SK-MEL-5 (cell line): ENCODE results near the gene TNIP2. TPM values are rescaled to one million over a fixed set of nuclear protein-coding genes. Genes with fewer than 3 reads are reported as not detected.

Experiments
- DNase-seq: peaks from one replicate; pipeline ENCODE4 v3.0.0-alpha.2; 2016; ENCODE audit warnings: low read depth, low spot score
- in situ Hi-C: cut with HindIII; loops from 2 replicates; pipeline ENCODE4 v1.10.0; 2016; ENCODE audit warnings: low sequenced_read_pairs, high pct_unique_total_duplicates, low pct_unique_long_range_greater_than_20kb
- total RNA-seq: library from RNA; depleted of rRNA; stranded (reverse); fragments of >200 nt; shearing (Covaris generic); gene quantifications from 2 replicates; pipeline ENCODE4 v1.2.3, GENCODE V29; 2014; rRNA removed

The TNIP2 gene
- total RNA-seq, 1 experiment from 2014 or later, result 43.2 TPM

DNA sequence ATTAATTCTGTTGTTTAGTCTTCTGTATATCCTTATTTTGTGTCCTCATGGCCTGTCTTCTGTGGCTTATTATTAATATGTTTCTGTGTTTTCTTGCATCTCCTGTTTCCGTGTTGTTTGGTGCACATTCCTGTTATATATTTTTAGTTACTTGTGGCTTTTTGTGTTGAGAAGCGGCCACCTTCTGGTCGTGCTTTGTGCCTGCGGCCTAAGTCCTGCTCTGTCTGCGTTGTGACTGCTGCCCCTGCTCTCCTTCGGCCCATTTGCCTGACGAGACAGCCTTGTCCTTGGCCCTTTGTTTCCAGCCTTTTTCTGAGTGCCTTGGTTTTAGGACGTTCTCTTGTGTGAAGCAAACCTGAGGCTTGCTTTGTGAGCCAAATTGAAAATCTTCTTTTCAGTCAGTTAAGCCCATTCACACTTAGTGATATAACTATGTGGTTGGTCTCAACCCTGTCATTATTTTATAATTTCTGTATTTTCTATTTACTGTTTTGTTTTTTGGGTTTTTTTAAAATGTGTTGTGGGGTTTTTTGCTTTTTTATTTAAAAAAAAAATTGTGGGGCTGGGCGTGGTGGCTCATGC, 43.8 kb downstream of the TNIP2 start:
- DNase-seq, result peak; percentile 12
- in situ Hi-C loops, result no loop called here

DNA sequence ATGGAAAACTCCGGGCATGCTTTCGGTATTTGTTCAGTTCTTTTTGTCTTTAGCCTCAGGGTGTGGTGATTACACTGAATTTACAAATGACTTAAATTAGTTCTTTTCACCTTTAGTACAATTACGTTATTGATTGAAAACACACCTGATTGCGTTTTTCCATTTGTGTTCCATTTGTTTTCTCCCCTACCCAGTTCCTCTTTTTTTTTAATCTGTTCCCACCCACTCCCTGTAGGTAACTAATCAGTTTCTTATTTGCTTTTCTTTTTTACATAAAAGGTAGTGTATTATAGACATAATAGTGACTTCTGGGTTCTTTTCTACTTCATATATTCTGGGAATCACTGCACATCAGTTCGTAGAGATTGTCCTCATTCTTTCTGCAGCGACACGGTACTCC, 53.4 kb downstream of the TNIP2 start:
- in situ Hi-C loops, result no loop called here
- no peak for DNase-seq

DNA sequence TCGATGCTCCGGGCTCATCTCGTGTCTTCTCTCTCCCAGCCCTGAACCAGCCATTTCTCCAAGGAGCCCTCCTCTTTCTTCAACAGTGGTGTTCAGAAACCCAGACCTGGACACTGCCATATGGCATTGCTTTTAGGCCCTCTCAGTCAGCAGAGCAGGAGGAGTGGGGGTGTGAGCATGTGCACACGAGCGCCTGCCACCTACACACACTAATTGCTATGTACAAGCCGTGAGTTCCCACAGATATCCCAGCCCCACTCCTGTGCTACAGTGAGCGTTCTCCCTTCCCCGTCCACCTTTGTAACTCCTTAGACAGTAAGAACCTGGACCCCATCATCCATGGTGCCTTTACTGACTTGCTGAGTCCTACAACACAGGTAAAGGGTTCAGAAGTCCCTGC, 53.8 kb downstream of the TNIP2 start:
- DNase-seq, result no peak
- in situ Hi-C loops, result no loop called here

DNA sequence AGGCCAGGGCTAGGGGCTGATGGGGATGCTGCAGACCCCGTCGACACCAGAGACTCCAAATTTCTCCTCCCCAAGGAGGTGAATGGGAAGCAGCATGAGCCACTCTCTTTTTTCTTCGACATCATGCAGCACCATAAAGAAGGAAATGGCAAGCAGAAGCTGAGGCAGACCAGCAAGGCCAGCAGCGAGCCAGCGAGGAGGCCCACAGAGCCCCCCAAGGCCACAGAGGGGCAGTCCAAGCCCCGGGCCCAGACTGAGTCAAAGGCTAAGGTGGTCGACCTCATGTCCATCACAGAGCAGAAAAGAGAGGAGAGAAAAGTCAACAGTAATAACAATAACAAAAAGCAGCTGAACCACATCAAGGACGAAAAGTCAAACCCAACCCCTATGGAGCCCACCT, 56.1 kb downstream of the TNIP2 start:
- in situ Hi-C loops, result no loop called here
- DNase-seq, result no peak

DNA sequence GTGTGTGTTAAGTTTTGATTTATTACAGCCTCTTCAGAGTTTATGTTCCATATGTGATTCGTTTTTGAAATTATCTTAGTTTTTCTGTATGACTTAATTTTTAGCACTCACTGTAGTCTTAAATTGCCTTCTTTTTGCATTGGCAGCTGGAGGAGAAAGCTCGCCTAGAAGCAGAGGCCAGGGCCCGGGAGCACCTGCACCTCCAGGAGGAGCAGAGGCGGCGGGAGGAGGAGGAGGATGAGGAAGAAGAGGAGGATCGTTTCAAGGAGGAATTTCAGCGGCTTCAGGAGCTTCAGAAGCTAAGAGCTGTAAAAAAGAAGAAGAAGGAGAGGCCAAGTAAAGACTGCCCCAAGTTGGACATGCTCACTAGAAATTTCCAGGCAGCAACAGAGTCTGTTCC, 56.6 kb downstream of the TNIP2 start:
- in situ Hi-C loops, result no loop called here
- no peak for DNase-seq

DNA sequence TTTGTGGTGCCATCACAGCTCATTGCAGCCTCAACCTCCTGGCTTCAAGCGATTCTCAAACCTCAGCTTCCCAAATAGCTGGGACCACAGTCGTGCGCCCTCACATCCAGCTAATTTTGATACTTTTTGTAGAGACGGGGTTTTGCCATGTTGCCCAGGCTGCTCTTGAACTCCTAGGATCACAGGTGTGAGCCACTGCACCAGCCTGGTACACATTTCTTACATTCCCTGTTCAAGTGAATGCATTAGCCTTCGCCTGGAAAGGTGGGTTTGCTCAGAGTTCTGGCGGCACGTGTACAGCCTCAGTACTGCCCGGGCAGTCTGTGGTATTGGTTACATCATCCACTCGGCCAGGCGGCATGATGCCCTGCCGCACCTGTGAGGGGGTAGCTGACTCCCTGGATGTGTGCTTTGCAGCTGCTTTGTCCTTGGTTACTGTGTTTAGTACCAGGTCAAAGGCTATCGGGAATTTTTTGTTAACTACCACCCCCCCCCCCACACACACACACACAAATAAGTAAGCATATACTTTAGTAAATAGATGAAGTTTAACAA, 57.1 kb downstream of the TNIP2 start:
- in situ Hi-C loops, result no loop called here
- DNase-seq, result no peak

DNA sequence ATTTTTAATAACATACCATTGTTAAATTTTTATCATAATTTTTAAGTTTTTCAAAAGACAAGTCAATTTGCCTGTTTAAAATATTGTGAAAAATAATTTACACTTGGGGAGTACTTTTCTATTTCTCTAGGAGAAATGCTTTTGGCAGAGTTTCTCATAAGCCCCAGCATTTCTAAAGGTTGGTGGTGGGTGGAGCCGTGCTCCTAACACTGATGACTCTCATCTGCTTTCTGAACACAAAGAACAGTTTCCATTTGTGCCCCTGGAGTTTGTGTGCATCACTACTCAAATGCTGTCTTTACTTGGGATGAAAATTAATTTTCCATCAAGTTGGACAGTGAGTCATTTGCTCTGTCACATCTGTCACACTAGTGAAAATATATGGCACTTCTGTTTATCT, 57.6 kb downstream of the TNIP2 start:
- in situ Hi-C loops, result no loop called here
- no peak for DNase-seq

DNA sequence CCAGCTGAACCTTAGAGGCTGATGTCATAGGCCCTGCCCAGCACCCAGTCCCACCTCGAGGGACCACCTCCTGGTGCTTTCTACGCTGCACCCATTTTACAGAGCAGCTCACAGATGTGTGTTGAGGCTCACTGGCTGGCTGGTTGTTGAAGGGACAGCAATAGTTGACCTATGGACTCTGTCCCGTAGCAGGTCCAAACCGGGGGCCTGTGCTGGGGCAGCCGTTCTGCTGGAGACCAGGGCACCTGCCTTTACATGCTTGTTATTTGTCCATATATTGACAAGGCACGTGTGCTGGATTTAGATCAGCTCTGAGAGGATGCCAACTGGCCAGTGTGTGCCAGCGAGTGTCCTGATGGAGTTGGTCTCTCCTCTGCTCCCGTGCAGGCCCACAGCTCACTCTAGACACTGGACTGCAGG, 58.1 kb downstream of the TNIP2 start:
- no peak for DNase-seq
- in situ Hi-C loops, result no loop called here

DNA sequence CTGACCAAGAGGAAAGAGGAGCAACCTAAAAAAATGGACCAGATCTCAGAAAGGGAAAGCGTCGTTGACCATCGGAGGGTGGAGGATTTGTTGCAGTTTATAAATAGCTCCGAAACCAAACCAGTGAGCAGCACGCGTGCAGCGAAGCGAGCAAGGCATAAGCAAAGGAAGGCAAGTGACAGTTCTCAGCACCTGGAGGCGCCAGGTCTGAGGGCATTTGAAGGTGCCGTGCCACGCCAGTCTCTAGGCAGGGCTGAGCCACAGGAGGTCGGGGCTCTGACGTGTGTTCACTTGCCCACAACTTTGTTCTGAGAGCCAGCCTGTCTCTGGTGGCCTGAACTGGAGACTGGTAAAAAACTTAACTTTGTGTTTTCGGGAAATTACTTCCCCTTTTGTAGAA, 59.7 kb downstream of the TNIP2 start:
- in situ Hi-C loops, result no loop called here
- no peak for DNase-seq

DNA sequence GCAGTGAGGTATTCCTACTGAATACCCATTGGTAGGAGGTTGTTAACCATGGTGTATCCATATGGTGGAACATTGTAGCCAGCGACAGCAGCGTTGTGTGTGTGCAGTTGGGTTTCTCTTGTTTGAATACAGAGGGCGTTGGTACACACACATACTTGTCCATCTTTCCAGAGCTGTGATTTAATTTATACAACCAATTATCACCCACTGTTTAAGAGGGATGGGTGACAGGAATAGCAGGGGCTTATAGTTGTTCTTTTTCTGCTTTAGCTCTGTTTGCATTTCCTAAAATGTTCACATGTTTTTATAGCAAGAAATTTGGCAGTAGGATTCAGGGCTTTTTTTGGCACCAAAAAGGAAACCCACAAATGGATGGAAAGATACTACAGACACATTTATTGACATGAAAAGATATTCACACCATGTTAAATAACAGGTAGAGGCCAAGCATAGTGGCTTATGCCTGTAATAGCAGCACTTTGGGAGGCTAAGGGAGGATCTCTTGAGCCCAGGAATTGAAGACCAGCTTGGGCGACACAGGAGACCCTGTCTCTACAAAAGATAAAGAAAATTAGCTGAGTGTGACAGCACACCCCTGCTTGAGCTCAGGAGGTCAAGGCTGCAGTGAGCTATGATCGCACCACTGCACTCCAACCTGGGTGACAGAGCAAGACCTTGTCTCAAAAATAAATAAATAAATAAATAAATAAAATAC, 60.6 kb downstream of the TNIP2 start:
- in situ Hi-C loops, result no loop called here
- DNase-seq, result no peak

DNA sequence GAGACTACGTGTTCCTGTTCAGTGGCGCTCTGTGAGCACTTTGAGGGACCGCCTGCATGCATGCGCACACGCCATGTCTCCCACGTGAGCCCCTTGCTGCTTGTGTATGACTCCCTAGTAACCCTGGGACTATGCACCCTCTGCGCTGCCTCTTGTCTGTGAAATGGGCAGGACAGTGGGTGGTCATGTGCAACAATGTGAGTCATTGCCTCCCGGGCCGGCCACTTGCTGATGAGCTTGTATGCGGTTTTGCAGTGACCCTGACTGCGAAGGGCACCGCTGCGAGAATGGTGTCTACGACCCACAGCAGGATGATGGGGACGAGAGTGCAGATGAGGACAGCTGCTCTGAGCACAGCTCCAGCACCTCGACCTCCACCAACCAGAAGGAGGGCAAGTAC, 61.4 kb downstream of the TNIP2 start:
- peak; percentile 62 for DNase-seq
- in situ Hi-C loops, result no loop called here

DNA sequence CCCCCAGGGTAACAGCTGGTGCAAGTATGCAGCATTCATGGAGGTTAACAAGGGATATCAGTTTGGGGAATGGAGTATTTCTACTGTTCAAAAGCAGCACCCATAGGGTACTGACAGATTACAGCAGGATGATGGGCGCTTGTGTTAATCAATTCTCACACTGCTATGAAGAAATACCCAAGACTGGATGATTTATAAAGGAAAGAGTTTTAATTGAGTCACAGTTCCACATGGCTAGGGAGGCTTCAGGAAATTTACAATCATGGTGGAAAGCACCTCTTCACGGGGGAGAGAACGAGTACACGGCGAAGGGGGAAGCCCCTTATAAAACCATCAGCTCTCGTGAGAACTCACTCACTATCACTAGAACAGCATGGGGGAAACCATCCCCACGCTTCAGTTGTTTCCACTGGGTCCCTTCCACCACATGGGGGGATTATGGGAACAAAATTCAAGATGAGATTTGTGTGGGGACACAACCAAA, 64.1 kb downstream of the TNIP2 start:
- no peak for DNase-seq
- in situ Hi-C loops, result no loop called here

Other genes with a start within 250 kb of the TNIP2 start
- 6.3 and 8.6 TPM in 2 replicates for gene FAM193A, start 219.7 kb downstream of the TNIP2 start, total RNA-seq
- gene SH3BP2, start 36.7 kb upstream of the TNIP2 start, total RNA-seq, result 15.6 and 18.2 TPM in 2 replicates
- gene ADD1, start 87.5 kb upstream of the TNIP2 start, total RNA-seq, result 144 and 148 TPM in 2 replicates
- gene NOP14, start 207.1 kb upstream of the TNIP2 start, total RNA-seq, result 22.5 and 26.1 TPM in 2 replicates
- gene GRK4, start 207.2 kb upstream of the TNIP2 start, total RNA-seq, result 2.2 and 3.2 TPM in 2 replicates